ENCODE measurements around the gene COPRS. TPM values are rescaled to one million over a fixed set of nuclear protein-coding genes. Genes with fewer than 3 reads are reported as not detected.

Gene COPRS
- total RNA-seq, 1 donor from 2014 or later: 52.5 TPM

DNA sequence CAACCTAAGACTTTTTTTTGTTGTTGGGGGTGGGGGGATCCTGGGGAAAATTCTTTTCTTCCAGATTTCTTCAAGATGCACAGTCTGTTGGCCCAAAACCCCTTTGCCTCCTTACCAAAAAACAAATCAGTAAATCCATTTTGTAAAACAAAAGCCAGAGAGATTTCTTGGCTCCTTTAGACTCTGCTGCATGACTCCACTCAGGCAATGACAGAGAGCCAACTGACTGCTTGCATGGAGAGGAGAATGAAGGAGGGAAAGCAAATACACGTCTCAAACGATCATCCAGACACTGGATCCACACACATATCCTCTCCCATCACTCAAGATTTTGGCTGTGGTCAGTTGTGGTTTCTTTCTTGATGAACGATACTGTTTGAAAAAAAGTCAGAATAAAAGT, 13.8 kb downstream of the COPRS start:
- Histone ChIP-seq H3K27ac (replicated peaks) (no peak overlapping the region), H3K4me1 (peaks cover 28% of the 10 kb centered on the region), H3K4me3 (no peak overlapping the region), H3K36me3 (no peaks in the 10 kb centered on the region), H3K9me3 (replicated peaks) (no peaks in the 10 kb centered on the region), H3K27me3 (ENCODE audit: low read depth) (no peaks in the 10 kb centered on the region)
- no peak for TF ChIP-seq CTCF (IDR thresholded peaks at IDR 0.05; ENCODE audit: borderline replicate concordance)
- DNase-seq: no peak
- intact Hi-C loops (cut with micrococcal nuclease): loop anchor here (10.0 kb wide), 1 partner anchor 410 kb away; no protein-coding TSS in a partner anchor

- peak; percentile 53 for DNase-seq
- no peaks in the 10 kb centered on the region for H3K36me3 ChIP-seq
- TF ChIP-seq CTCF (IDR thresholded peaks at IDR 0.05; ENCODE audit: borderline replicate concordance): no peak
- H3K9me3 ChIP-seq (replicated peaks): no peaks in the 10 kb centered on the region
- intact Hi-C loops (cut with micrococcal nuclease): loop anchor here (5.0 to 10.0 kb wide), 2 partner anchors 286 to 408 kb away; no protein-coding TSS in a partner anchor
- H3K27ac ChIP-seq (replicated peaks): peak overlapping the region; percentile 67
- no peaks in the 10 kb centered on the region for H3K27me3 ChIP-seq (ENCODE audit: low read depth)
- H3K4me3 ChIP-seq: peak overlapping the region; percentile 52
- H3K4me1 ChIP-seq: peaks cover 28% of the 10 kb centered on the region
Observed at GRCh38 chr17:31843070-31843745, 15.8 kb downstream of the COPRS start.

DNA sequence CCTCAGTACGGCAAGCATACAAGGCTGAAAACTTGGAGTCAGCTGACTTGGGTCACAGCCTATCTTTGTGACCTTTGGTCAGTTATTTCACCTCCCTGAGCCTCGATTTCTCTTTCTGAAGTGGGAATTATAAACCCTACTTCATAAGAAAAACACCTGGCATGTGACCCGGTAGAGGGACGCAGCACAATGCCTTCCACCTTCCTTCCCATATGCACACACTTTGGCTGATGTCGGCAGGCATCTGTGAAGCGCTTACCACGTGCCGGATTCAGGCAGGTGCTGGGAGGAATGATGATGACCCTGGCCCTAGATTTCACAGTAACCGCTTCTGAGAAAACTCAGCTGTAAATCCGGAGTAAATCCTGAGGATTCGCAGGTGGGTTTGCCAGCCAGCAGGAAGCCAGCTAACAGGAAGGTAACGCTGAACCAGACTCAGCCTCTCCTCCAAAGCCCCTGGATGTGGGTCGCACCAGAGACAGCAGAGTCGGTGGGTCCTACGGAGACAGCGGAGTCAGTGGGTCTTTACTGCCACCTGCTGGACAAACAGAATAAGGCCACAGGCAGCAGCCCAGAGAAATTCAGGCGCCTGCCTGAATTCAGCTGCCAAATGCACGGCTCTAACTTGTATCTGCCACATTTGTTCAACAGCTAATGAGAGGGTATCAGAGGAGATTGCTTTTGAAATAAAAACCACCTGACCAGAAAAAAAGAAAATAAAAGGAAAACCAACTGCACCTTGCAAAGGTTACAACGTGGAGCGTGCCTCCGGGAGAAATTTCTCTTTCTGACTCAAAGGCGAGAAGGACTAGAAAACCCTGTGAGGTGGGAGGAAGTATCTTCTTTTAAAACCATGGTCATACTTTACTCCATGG, 16.6 kb downstream of the COPRS start:
- H3K27ac ChIP-seq (replicated peaks): peak overlapping the region; percentile 67
- intact Hi-C loops (cut with micrococcal nuclease): loop anchor here (5.0 to 10.0 kb wide), 2 partner anchors 285 to 408 kb away; no protein-coding TSS in a partner anchor
- peak; percentile 99 for TF ChIP-seq CTCF (IDR thresholded peaks at IDR 0.05; ENCODE audit: borderline replicate concordance)
- H3K27me3 ChIP-seq (ENCODE audit: low read depth): no peaks in the 10 kb centered on the region
- peak overlapping the region; percentile 52 for H3K4me3 ChIP-seq
- DNase-seq: peak; percentile 57
- no peaks in the 10 kb centered on the region for H3K9me3 ChIP-seq (replicated peaks)
- H3K36me3 ChIP-seq: no peaks in the 10 kb centered on the region
- H3K4me1 ChIP-seq: peaks cover 28% of the 10 kb centered on the region

DNA sequence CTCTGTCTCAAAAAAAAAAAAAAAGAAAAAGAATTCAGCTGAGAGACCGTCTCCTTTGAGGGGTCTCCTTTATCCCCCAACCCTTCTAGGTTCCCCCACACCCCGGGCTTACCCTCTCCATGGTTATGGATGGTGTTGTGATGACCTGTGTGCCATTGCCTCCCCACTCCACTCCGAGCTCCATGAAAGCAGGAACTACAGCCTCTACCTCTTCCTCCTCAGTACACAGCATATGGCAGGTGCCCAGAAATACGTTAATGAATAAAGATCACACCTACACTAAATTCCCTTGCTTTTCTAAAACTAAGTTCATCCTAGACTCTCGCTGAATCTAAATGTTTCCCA, 17.2 kb downstream of the COPRS start:
- no peaks in the 10 kb centered on the region for H3K27me3 ChIP-seq (ENCODE audit: low read depth)
- intact Hi-C loops (cut with micrococcal nuclease): loop anchor here (5.0 to 10.0 kb wide), 2 partner anchors 285 to 407 kb away; no protein-coding TSS in a partner anchor
- no peak for DNase-seq

More for the DNA sequence above, 17.2 kb downstream of the COPRS start:
- Histone ChIP-seq H3K4me3 (no peak overlapping the region), H3K36me3 (no peaks in the 10 kb centered on the region), H3K27ac (replicated peaks) (no peak overlapping the region), H3K4me1 (peaks cover 28% of the 10 kb centered on the region), H3K9me3 (replicated peaks) (no peaks in the 10 kb centered on the region)
- no peak for TF ChIP-seq CTCF (IDR thresholded peaks at IDR 0.05; ENCODE audit: borderline replicate concordance)
